ENCODE data around the gene CYP24A1.

CYP24A1 gene

GRCh38 chr20:54148947-54149764 is 24.6 kb downstream of the CYP24A1 start:
- no peak for TF ChIP-seq CTCF (IDR thresholded peaks at IDR 0.05; ENCODE audit: low read depth, low read length, poor library complexity, severe bottlenecking)
- TF ChIP-seq EZH2phosphoT487 (IDR thresholded peaks at IDR 0.05; ENCODE audit: borderline replicate concordance, low read length) = no peak
- H3K36me3 ChIP-seq (ENCODE audit: control insufficient read depth, low read length) = no peaks in the 10 kb centered on the region
- no peak overlapping the region for H3K4me2 ChIP-seq (ENCODE audit: low read length)
- H3K9me3 ChIP-seq (ENCODE audit: control insufficient read depth, insufficient read depth, low read length) = no peaks in the 10 kb centered on the region
- no peaks in the 10 kb centered on the region for H3K79me2 ChIP-seq (ENCODE audit: control insufficient read depth, low read length)
- no peaks in the 10 kb centered on the region for H3F3A ChIP-seq (ENCODE audit: control insufficient read depth, insufficient read depth)
- no peak overlapping the region for H3K27ac ChIP-seq (ENCODE audit: low read depth, low read length)
- H3K27me3 ChIP-seq (ENCODE audit: control insufficient read depth, low read length) = no peaks in the 10 kb centered on the region; the same call in 1 of the 2 replicates
- H3K4me3 ChIP-seq (ENCODE audit: low read length) = no peak overlapping the region
- no peaks in the 10 kb centered on the region for H3K4me1 ChIP-seq (ENCODE audit: control insufficient read depth, low read length)
- H3K9me2 ChIP-seq (replicated peaks; ENCODE audit: control insufficient read depth, low read length) = no peaks in the 10 kb centered on the region
- no peaks in the 10 kb centered on the region for H4K20me1 ChIP-seq (ENCODE audit: control insufficient read depth, insufficient read depth, low read depth, low read length)

GRCh38 chr20:54146672-54147071 is 27.1 kb downstream of the CYP24A1 start:
- Histone ChIP-seq H3K27me3 (ENCODE audit: control insufficient read depth, low read length) (peaks cover 2% of the 10 kb centered on the region; the same call in 1 of the 2 replicates), H3K4me3 (ENCODE audit: low read length) (no peak overlapping the region), H4K20me1 (ENCODE audit: control insufficient read depth, insufficient read depth, low read depth, low read length) (no peaks in the 10 kb centered on the region), H3K27ac (ENCODE audit: low read depth, low read length) (no peak overlapping the region), H3K9me2 (replicated peaks; ENCODE audit: control insufficient read depth, low read length) (no peaks in the 10 kb centered on the region), H3K4me2 (ENCODE audit: low read length) (no peak overlapping the region), H3K4me1 (ENCODE audit: control insufficient read depth, low read length) (no peaks in the 10 kb centered on the region), H3F3A (ENCODE audit: control insufficient read depth, insufficient read depth) (no peaks in the 10 kb centered on the region), H3K79me2 (ENCODE audit: control insufficient read depth, low read length) (no peaks in the 10 kb centered on the region), H3K9me3 (ENCODE audit: control insufficient read depth, insufficient read depth, low read length) (no peaks in the 10 kb centered on the region), H3K36me3 (ENCODE audit: control insufficient read depth, low read length) (no peaks in the 10 kb centered on the region)
- TF ChIP-seq EZH2phosphoT487 (IDR thresholded peaks at IDR 0.05; ENCODE audit: borderline replicate concordance, low read length) = no peak
- TF ChIP-seq CTCF (IDR thresholded peaks at IDR 0.05; ENCODE audit: low read depth, low read length, poor library complexity, severe bottlenecking) = no peak

- Histone ChIP-seq H3K79me2 (ENCODE audit: control insufficient read depth, low read length) (no peaks in the 10 kb centered on the region), H3K4me1 (ENCODE audit: control insufficient read depth, low read length) (no peaks in the 10 kb centered on the region), H3K9me2 (replicated peaks; ENCODE audit: control insufficient read depth, low read length) (no peaks in the 10 kb centered on the region), H3K4me3 (ENCODE audit: low read length) (no peak overlapping the region), H3K9me3 (ENCODE audit: control insufficient read depth, insufficient read depth, low read length) (no peaks in the 10 kb centered on the region), H3K27ac (ENCODE audit: low read depth, low read length) (no peak overlapping the region), H4K20me1 (ENCODE audit: control insufficient read depth, insufficient read depth, low read depth, low read length) (no peaks in the 10 kb centered on the region), H3F3A (ENCODE audit: control insufficient read depth, insufficient read depth) (no peaks in the 10 kb centered on the region), H3K27me3 (ENCODE audit: control insufficient read depth, low read length) (peaks cover 2% of the 10 kb centered on the region; the same call in 1 of the 2 replicates), H3K4me2 (ENCODE audit: low read length) (no peak overlapping the region), H3K36me3 (ENCODE audit: control insufficient read depth, low read length) (no peaks in the 10 kb centered on the region)
- no peak for TF ChIP-seq CTCF (IDR thresholded peaks at IDR 0.05; ENCODE audit: low read depth, low read length, poor library complexity, severe bottlenecking)
- TF ChIP-seq EZH2phosphoT487 (IDR thresholded peaks at IDR 0.05; ENCODE audit: borderline replicate concordance, low read length) = no peak
Observed at GRCh38 chr20:54144847-54145414, 28.9 kb downstream of the CYP24A1 start.
